ENCODE data around the gene LRFN2.

The LRFN2 gene

GRCh38 chr6:40383348-40384115, 203.6 kb downstream of the LRFN2 start:
- CTCF ChIA-PET, result no interaction called here
- TF ChIP-seq HDGF (IDR thresholded peaks at IDR 0.05; ENCODE audit: borderline replicate concordance), result no peak
- TF ChIP-seq ARNT (IDR thresholded peaks at IDR 0.05), result no peak
- TF ChIP-seq FOXK2 (IDR thresholded peaks at IDR 0.05), result no peak
- TF ChIP-seq LEF1 (IDR thresholded peaks at IDR 0.05; ENCODE audit: borderline replicate concordance), result no peak
- no peak for TF ChIP-seq CTBP1 (IDR thresholded peaks at IDR 0.05; ENCODE audit: borderline replicate concordance)
- no peak for TF ChIP-seq TARDBP (IDR thresholded peaks at IDR 0.05)
- TF ChIP-seq L3MBTL2 (conservative IDR thresholded peaks at IDR 0.05), result no peak
- TF ChIP-seq FOXM1 (IDR thresholded peaks at IDR 0.05; ENCODE audit: borderline replicate concordance), result no peak
- no peak for TF ChIP-seq SUZ12 (IDR thresholded peaks at IDR 0.05)
- TF ChIP-seq SP1 (IDR thresholded peaks at IDR 0.05), result no peak
- no peak for TF ChIP-seq NFRKB (IDR thresholded peaks at IDR 0.05)
- TF ChIP-seq FOXA1 (IDR thresholded peaks at IDR 0.05), result no peak
- no peak for TF ChIP-seq ELF4 (IDR thresholded peaks at IDR 0.05)
- no peak for TF ChIP-seq BHLHE40 (IDR thresholded peaks at IDR 0.05; ENCODE audit: borderline replicate concordance)
- TF ChIP-seq ZNF384 (IDR thresholded peaks at IDR 0.05), result no peak
- TF ChIP-seq, protein P1, sequence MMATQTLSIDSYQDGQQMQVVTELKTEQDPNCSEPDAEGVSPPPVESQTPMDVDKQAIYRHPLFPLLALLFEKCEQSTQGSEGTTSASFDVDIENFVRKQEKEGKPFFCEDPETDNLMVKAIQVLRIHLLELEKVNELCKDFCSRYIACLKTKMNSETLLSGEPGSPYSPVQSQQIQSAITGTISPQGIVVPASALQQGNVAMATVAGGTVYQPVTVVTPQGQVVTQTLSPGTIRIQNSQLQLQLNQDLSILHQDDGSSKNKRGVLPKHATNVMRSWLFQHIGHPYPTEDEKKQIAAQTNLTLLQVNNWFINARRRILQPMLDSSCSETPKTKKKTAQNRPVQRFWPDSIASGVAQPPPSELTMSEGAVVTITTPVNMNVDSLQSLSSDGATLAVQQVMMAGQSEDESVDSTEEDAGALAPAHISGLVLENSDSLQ (IDR thresholded peaks at IDR 0.05), result no peak
- DNase-seq (ENCODE audit: extremely low spot score), result no peak

DNA sequence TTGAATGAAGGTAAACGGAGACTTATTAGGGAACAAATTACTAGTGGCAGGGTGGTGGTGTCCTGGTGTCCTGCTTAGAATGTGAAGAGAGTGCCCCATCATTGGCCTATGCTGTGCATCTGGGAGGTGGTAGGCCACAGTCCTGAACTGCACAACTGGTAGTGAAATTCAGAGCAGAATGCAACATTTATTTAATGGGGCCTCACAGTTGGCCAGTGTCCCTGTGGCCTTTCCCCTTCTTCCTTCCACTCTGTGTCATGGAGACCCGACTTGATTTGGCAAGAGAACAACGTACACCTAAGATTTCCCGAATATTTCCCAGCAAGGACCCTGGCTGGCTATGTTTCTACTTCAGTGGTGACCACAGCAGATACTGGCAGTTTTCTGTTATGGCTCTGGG, 206.9 kb downstream of the LRFN2 start:
- TF ChIP-seq HDGF (IDR thresholded peaks at IDR 0.05; ENCODE audit: borderline replicate concordance), result no peak
- TF ChIP-seq SP1 (IDR thresholded peaks at IDR 0.05), result no peak
- TF ChIP-seq ELF4 (IDR thresholded peaks at IDR 0.05), result no peak
- TF ChIP-seq LEF1 (IDR thresholded peaks at IDR 0.05; ENCODE audit: borderline replicate concordance), result no peak
- no peak for TF ChIP-seq NFRKB (IDR thresholded peaks at IDR 0.05)
- no peak for TF ChIP-seq TARDBP (IDR thresholded peaks at IDR 0.05)
- TF ChIP-seq L3MBTL2 (conservative IDR thresholded peaks at IDR 0.05), result no peak
- TF ChIP-seq ZNF384 (IDR thresholded peaks at IDR 0.05), result no peak
- TF ChIP-seq, protein P1 (IDR thresholded peaks at IDR 0.05), result no peak
- no peak for TF ChIP-seq FOXM1 (IDR thresholded peaks at IDR 0.05; ENCODE audit: borderline replicate concordance)
- no peak for DNase-seq (ENCODE audit: extremely low spot score)
- ChIA-PET POLR2A (no interaction called here), CTCF (interaction anchor here (0.6 kb wide), 1 partner anchor 399 kb away, joined by 7 read pairs; no protein-coding TSS in a partner anchor)

More at GRCh38 chr6:40383348-40384115, 203.6 kb downstream of the LRFN2 start:
- POLR2A ChIA-PET, result no interaction called here

DNA sequence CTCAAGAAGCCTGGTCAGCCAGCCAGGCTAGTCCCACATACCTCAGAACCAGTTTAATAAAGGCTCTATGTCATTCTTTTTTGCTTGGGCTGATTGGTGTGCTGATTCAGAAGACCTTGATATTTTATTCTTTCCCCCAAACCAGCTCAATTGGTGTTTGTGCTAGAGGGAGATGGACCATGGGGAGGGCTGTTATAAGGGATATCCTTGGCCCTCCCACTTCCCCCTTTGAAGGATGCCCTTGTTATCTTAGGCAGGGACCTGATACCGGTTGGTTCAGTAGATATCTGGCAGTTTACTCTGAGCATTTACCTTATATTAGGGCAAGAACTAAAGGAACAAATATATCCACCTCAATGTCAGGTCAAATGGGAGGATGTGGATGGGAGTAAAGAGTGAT, 207.4 kb downstream of the LRFN2 start:
- POLR2A ChIA-PET, result no interaction called here
- no peak for TF ChIP-seq SP1 (IDR thresholded peaks at IDR 0.05)
- no peak for TF ChIP-seq FOXM1 (IDR thresholded peaks at IDR 0.05; ENCODE audit: borderline replicate concordance)
- no peak for TF ChIP-seq FOXK2 (IDR thresholded peaks at IDR 0.05)
- no peak for TF ChIP-seq ZNF384 (IDR thresholded peaks at IDR 0.05)

DNA sequence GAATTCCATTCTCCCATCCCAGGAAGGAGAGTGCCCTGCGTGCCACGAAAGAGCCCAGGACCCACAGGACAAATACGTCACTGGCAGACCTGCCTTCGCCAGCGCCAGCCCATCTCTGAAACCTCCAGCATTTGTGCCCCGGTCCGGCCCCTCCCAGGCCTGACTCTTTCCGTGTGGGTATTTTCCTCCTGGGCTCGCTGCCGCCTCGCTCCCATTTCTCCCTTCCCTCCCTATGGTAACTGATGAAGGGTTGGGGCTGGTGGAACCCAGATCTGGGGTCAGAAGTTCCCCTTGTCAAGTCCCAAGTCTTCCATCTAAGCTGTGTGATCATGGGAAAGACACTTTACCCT, 208.5 kb downstream of the LRFN2 start:
- TF ChIP-seq NFRKB (IDR thresholded peaks at IDR 0.05), result no peak
- TF ChIP-seq BHLHE40 (IDR thresholded peaks at IDR 0.05; ENCODE audit: borderline replicate concordance), result no peak
- TF ChIP-seq SUZ12 (IDR thresholded peaks at IDR 0.05), result no peak
- no peak for TF ChIP-seq FOXM1 (IDR thresholded peaks at IDR 0.05; ENCODE audit: borderline replicate concordance)
- no peak for TF ChIP-seq L3MBTL2 (conservative IDR thresholded peaks at IDR 0.05)
- no peak for TF ChIP-seq HDGF (IDR thresholded peaks at IDR 0.05; ENCODE audit: borderline replicate concordance)
- TF ChIP-seq ZNF384 (IDR thresholded peaks at IDR 0.05), result no peak
- TF ChIP-seq FOXA1 (IDR thresholded peaks at IDR 0.05), result no peak
- TF ChIP-seq, protein P1 (IDR thresholded peaks at IDR 0.05), result no peak
- TF ChIP-seq CTBP1 (IDR thresholded peaks at IDR 0.05; ENCODE audit: borderline replicate concordance), result no peak
- no peak for TF ChIP-seq ARNT (IDR thresholded peaks at IDR 0.05)
- no peak for TF ChIP-seq LEF1 (IDR thresholded peaks at IDR 0.05; ENCODE audit: borderline replicate concordance)
- TF ChIP-seq FOXK2 (IDR thresholded peaks at IDR 0.05), result no peak
- TF ChIP-seq SP1 (IDR thresholded peaks at IDR 0.05), result no peak
- TF ChIP-seq ELF4 (IDR thresholded peaks at IDR 0.05), result no peak
- no peak for DNase-seq (ENCODE audit: extremely low spot score)
- ChIA-PET POLR2A (no interaction called here), CTCF (no interaction called here)

More for the DNA sequence above, 207.4 kb downstream of the LRFN2 start:
- CTCF ChIA-PET, result no interaction called here
- DNase-seq (ENCODE audit: extremely low spot score), result no peak

- ChIA-PET POLR2A (no interaction called here), CTCF (no interaction called here)
- TF ChIP-seq CTBP1 (IDR thresholded peaks at IDR 0.05; ENCODE audit: borderline replicate concordance) (no peak), FOXA1 (IDR thresholded peaks at IDR 0.05) (no peak), ELF4 (IDR thresholded peaks at IDR 0.05) (no peak), HDGF (IDR thresholded peaks at IDR 0.05; ENCODE audit: borderline replicate concordance) (no peak), FOXK2 (IDR thresholded peaks at IDR 0.05) (no peak), SUZ12 (IDR thresholded peaks at IDR 0.05) (no peak), L3MBTL2 (conservative IDR thresholded peaks at IDR 0.05) (no peak), ARNT (IDR thresholded peaks at IDR 0.05) (no peak), FOXM1 (IDR thresholded peaks at IDR 0.05; ENCODE audit: borderline replicate concordance) (no peak), LEF1 (IDR thresholded peaks at IDR 0.05; ENCODE audit: borderline replicate concordance) (no peak)
- TF ChIP-seq, protein P1 (IDR thresholded peaks at IDR 0.05), result no peak
- no peak for DNase-seq (ENCODE audit: extremely low spot score)
These were observed 209.0 kb downstream of the LRFN2 start for GRCh38 chr6:40378071-40378724.
